Lower leg skin (tissue), 4 donors: Measurements from ENCODE around the gene WNK4. TPM values are rescaled to one million over a fixed set of nuclear protein-coding genes. Genes with fewer than 3 reads are reported as not detected.
A peak's percentile ranks its signal among the peaks of the same experiment; 100 is the strongest.
"Not testable (repeated sequence)": the region's sequence is repeated elsewhere in the genome, so short reads cannot be mapped to it uniquely, and the experiment has no call there.

Source experiments
- DNase-seq, 2 donors: peaks; one replicate each; pipeline ENCODE4 v3.0.0-alpha.2; 2019; ENCODE audit warnings: low spot score in 2 of 2
- H3K4me3 ChIP-seq: fragments of 200-600 bp; sonication (generic); 2 replicates; pipeline ENCODE4 v1.5.1; 2017; ENCODE audit warnings: mild to moderate bottlenecking, low read depth; ENCODE audit not compliant: poor library complexity, severe bottlenecking
- POLR2A ChIP-seq, 2 donors: fragments of 450-650 bp; IDR thresholded peaks; one replicate each; pipeline ENCODE4 v1.6.1; 2016 to 2017; ENCODE audit warnings: antibody characterized with exemption in 2 of 2, mild to moderate bottlenecking in 1 of 2, moderate library complexity in 1 of 2
- WGBS, 2 donors: methylation state at CpG; one replicate each; pipeline ENCODE4 v1.1.5; 2018; 5-methylcytosine and 5-hydroxymethylcytosine counted together
- intact Hi-C: fragments of 100-400 bp; cut with DNase I; formaldehyde crosslinking; loops from one replicate; pipeline ENCODE4 v1.15.0; 2023; ENCODE audit warnings: low total_unique reads
- total RNA-seq, 4 donors: library from RNA; depleted of rRNA; stranded (reverse); fragments of >200 nt; gene quantifications; one replicate each; pipeline ENCODE4 v1.1.0, GENCODE V29; 2016
- TF ChIP-seq, protein P1 (sequence below), 3 donors: fragments of 450-650 bp; IDR thresholded peaks; one replicate each; pipeline ENCODE4 v1.5.1; 2016; ENCODE audit warnings: antibody characterized with exemption in 3 of 3, mild to moderate bottlenecking in 3 of 3, moderate library complexity in 2 of 3

Gene WNK4
- total RNA-seq, 4 donors from 2014 or later = 0.62 to 1.0 TPM; not detected in 2

DNA sequence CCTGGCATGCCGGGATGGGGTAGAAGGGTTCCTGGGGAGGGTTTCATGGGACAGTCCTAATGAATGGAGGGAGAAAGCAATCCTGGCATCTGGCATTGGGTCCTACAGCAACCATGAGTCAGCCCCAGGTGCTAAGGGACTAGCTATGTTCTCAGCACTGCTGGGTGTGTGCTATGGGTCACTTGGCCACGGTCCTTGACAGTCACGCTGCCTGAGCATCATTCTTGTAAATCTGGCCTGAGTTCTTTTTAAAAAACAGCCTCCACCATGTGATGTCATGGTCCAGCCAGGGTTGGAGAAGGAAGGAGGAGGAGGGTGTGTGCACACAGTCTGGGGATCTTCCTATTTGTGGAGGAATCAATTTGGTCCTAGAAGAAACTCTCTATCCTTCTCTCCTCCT, 25.6 kb upstream of the WNK4 start:
- peak; percentile 83 to 94 for DNase-seq
- no peak overlapping the region for H3K4me3 ChIP-seq
- TF ChIP-seq POLR2A (IDR thresholded peaks at IDR 0.05) = no peak
- TF ChIP-seq, protein P1, sequence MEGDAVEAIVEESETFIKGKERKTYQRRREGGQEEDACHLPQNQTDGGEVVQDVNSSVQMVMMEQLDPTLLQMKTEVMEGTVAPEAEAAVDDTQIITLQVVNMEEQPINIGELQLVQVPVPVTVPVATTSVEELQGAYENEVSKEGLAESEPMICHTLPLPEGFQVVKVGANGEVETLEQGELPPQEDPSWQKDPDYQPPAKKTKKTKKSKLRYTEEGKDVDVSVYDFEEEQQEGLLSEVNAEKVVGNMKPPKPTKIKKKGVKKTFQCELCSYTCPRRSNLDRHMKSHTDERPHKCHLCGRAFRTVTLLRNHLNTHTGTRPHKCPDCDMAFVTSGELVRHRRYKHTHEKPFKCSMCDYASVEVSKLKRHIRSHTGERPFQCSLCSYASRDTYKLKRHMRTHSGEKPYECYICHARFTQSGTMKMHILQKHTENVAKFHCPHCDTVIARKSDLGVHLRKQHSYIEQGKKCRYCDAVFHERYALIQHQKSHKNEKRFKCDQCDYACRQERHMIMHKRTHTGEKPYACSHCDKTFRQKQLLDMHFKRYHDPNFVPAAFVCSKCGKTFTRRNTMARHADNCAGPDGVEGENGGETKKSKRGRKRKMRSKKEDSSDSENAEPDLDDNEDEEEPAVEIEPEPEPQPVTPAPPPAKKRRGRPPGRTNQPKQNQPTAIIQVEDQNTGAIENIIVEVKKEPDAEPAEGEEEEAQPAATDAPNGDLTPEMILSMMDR (IDR thresholded peaks at IDR 0.05) = no peak
- WGBS, 2 donors = 49 to 92% methylated on average over 3 of the region's 3 CpGs
- intact Hi-C loops = no loop called here

GRCh38 chr17:42759982-42760651, 20.3 kb upstream of the WNK4 start:
- no peak for TF ChIP-seq POLR2A (IDR thresholded peaks at IDR 0.05)
- intact Hi-C loops = loop anchor here (5.0 kb wide), 1 partner anchor 33 kb away; no protein-coding TSS in a partner anchor
- no peak for DNase-seq
- 54 to 66% methylated on average over 11 of the region's 11 CpGs for WGBS, 2 donors
- H3K4me3 ChIP-seq = no peak overlapping the region

DNA sequence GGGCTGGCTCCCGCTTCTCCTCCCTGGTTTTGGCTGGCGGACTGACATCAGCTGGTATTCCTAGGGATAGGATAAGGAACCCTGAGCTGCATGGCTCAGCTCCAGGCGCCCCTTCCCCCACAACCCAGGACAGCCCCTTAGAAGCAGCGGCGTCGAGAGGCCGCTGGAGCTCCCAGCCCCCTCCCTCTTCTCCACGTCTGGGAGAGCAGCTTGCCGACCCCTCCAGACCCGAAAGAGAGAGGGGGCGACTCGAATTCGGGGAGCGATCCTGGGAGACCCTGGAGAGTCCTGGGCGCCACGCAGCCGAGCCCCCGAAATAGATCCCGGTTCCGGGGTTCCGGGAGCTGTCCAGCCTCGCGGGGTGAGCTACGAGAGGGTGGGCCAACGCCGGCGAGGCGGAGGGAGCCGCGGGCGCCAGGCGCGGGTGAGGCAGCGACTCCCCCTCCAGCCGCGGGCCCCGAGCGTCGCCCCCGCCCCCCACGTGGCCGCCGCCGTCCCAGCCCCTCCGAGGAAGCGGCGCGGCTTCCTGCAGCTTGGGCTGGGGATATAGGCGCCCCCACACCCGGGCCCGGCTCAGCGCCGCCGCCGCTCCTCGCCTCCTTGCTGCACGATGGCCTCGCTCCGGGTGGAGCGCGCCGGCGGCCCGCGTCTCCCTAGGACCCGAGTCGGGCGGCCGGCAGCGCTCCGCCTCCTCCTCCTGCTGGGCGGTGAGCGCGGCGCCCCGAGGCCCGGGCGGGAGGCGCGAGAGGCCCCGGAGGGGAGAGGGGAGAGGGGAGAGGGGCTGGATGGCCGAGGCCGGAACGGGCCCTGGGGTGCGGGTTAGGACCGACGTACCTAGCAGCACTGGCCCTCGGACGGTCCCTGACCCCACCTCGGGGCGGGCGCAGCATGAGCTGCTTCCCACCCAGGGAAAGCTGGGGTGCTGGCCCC, 19.5 kb upstream of the WNK4 start, which contains the start of gene RAMP2:
Gene RAMP2 (plus strand): TSS at position 576 of the 930 bp plus-strand sequence. CDS start 35 bp downstream, at position 611.
- peak in 1 of 2 donors; percentile 89 for DNase-seq
- TF ChIP-seq POLR2A (IDR thresholded peaks at IDR 0.05) = no peak
- TF ChIP-seq, protein P1 (IDR thresholded peaks at IDR 0.05) = no peak
- intact Hi-C loops = loop anchor here (5.0 kb wide), 1 partner anchor 34 kb away; no protein-coding TSS in a partner anchor
- peak within 1 kb of the TSS; percentile 21 for H3K4me3 ChIP-seq
- WGBS, 2 donors = 6 to 10% methylated on average over 36 to 40 of the region's 92 CpGs

DNA sequence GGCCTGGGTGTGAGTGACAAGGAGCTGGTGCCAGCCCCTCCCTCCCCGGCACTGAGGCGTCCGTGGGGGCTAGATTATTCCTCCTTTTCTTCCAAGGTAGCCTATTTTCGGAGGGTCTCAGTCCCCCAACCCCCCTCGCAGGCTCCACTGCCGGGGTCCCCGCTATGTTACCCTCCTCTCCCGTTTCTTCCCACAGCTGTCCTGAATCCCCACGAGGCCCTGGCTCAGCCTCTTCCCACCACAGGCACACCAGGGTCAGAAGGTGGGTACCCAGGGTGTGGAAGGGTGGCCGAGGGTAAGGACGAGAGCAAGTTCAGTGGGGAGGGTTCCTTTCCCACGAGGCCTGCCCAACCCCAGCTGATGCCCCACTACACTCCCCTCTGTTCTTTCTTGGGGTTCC, 18.8 kb upstream of the WNK4 start:
- no peak for DNase-seq
- peak overlapping the region; percentile 21 for H3K4me3 ChIP-seq
- intact Hi-C loops = loop anchor here (5.0 kb wide), 1 partner anchor 34 kb away; no protein-coding TSS in a partner anchor
- 30 to 47% methylated on average over 12 of the region's 12 CpGs for WGBS, 2 donors
- no peak for TF ChIP-seq POLR2A (IDR thresholded peaks at IDR 0.05)
- TF ChIP-seq, protein P1 (IDR thresholded peaks at IDR 0.05) = no peak

GRCh38 chr17:42766124-42766523, 14.3 kb upstream of the WNK4 start:
- DNase-seq = no peak
- H3K4me3 ChIP-seq = no peak overlapping the region
- TF ChIP-seq, protein P1 (IDR thresholded peaks at IDR 0.05) = no peak
- TF ChIP-seq POLR2A (IDR thresholded peaks at IDR 0.05) = no peak
- intact Hi-C loops = no loop called here
- 83 to 86% methylated on average over 5 to 6 of the region's 6 CpGs for WGBS, 2 donors

DNA sequence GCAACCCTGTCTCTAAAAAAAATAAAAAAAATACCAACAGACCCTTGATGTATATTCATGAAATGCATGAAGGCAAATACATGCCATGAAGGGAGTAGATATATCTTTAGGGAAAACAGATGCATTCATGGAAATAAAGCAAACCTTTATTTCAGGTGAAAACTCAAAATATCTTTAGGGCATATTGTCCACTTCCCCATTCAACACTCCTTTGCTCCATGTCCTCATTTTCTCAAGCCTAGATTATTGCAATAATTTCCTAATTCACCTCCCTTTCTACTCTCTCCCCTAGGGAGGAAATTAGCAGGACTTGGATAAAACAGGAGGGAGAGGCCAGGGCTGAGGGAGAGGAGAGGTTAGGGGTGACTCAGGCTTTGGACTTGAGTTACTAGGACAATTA, 12.9 kb upstream of the WNK4 start:
- no peak for TF ChIP-seq POLR2A (IDR thresholded peaks at IDR 0.05)
- TF ChIP-seq, protein P1 (IDR thresholded peaks at IDR 0.05) = no peak
- no peak for DNase-seq
- intact Hi-C loops = no loop called here
- H3K4me3 ChIP-seq = no peak overlapping the region

GRCh38 chr17:42768006-42768405, 12.4 kb upstream of the WNK4 start:
- intact Hi-C loops, DNase-seq, H3K4me3 ChIP-seq: not testable (repeated sequence)
- WGBS, 2 donors = 71 to 79% methylated on average over 9 of the region's 9 CpGs

DNA sequence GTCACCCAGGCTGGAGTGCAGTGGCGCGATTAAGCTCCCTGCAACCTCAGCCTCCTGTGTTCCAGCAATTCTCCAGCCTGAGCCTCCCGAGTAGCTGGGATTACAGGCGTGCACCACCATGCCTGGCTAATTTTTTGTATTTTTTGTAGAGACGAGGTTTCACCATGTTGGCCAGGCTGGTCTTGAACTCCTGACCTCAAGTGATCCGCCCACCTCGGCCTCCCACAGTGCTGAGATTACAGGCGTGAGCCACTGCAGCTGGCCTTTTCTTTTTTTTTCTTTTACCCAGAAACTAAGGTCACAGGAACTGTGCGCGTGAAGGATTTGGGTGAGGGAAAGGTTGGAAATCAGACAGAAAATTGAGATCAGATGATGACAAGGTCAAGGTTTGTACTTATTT, 10.4 kb upstream of the WNK4 start:
- H3K4me3 ChIP-seq, DNase-seq, intact Hi-C loops: not testable (repeated sequence)
- 78 to 80% methylated on average over 10 of the region's 10 CpGs for WGBS, 2 donors
